Thyroid gland (tissue), 4 donors: ENCODE results near the gene POLDIP2.

Source experiments
- POLR2A ChIP-seq, 2 donors: fragments of 450-650 bp; IDR thresholded peaks; one replicate each; pipeline ENCODE4 v1.6.1; 2017; ENCODE audit warnings: antibody characterized with exemption in 2 of 2, mild to moderate bottlenecking in 2 of 2, moderate library complexity in 1 of 2
- TF ChIP-seq, protein P1 (sequence below), 6 experiments: fragments of 200-600 bp in 3 of 6; fragments of 450-650 bp in 3 of 6; sonication (generic) in 3 of 6; IDR thresholded peaks; one replicate each; pipeline ENCODE4 v1.5.1; 2016 to 2019; ENCODE audit warnings: antibody characterized with exemption in 6 of 6, mild to moderate bottlenecking in 2 of 6, inconsistent platforms in 1 of 6, moderate library complexity in 1 of 6

DNA sequence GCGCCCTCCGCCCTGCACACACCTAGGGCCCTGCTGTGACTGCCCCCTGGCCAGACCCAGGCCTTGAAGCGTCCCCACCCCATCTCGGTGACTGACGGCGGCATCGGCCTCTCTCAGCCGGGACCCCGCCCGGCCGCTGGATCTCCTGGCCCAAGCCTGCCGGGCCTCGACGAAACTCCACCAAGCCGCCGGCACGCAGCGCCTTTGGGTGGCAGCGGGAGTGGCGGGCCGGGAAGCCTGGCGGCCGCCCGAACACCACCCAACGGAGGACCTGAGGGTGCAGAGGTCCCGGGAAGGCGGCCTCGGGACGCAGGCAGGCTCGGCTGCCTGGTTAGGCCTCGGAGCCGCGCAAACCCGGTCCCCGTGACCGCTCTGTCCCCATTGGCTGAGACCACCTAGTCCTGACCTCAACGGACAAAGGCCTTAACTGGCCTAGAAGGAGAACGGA is 50.3 kb downstream of the POLDIP2 start:
- TF ChIP-seq, protein P1, sequence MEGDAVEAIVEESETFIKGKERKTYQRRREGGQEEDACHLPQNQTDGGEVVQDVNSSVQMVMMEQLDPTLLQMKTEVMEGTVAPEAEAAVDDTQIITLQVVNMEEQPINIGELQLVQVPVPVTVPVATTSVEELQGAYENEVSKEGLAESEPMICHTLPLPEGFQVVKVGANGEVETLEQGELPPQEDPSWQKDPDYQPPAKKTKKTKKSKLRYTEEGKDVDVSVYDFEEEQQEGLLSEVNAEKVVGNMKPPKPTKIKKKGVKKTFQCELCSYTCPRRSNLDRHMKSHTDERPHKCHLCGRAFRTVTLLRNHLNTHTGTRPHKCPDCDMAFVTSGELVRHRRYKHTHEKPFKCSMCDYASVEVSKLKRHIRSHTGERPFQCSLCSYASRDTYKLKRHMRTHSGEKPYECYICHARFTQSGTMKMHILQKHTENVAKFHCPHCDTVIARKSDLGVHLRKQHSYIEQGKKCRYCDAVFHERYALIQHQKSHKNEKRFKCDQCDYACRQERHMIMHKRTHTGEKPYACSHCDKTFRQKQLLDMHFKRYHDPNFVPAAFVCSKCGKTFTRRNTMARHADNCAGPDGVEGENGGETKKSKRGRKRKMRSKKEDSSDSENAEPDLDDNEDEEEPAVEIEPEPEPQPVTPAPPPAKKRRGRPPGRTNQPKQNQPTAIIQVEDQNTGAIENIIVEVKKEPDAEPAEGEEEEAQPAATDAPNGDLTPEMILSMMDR (IDR thresholded peaks at IDR 0.05), result no peak
- no peak for TF ChIP-seq POLR2A (IDR thresholded peaks at IDR 0.05)
